WTC11 (cell line): ENCODE measurements around the gene HHAT. TPM values are rescaled to one million over a fixed set of nuclear protein-coding genes. Genes with fewer than 3 reads are reported as not detected.

Experiments
- ATAC-seq: fragments of 200-7000 bp; cut with Tn5 transposase; 2 replicates; pipeline ENCODE4 v1.10.0; 2021; ENCODE audit warnings: mild to moderate bottlenecking, moderate library complexity
- CTCF ChIA-PET: fragments of 300-600 bp; sonication (Branson Sonifier 250); formaldehyde crosslinking; loops from one replicate; lab custom pipeline; 2021; ENCODE audit warnings: antibody characterized with exemption; lab: Charles Lee
- POLR2A ChIA-PET: fragments of 350-600 bp; sonication (Branson Sonifier 250); formaldehyde crosslinking; loops from one replicate; lab custom pipeline; 2021; ENCODE audit warnings: antibody characterized with exemption; lab: Charles Lee
- DNase-seq: peaks from one replicate; pipeline ENCODE4 v3.0.0; 2021; ENCODE audit warnings: low spot score
- H3K27ac Mint-ChIP-seq: 2 replicates; pipeline ENCODE4 v1.8.0; 2021; ENCODE audit warnings: mixed read lengths
- H3K27me3 Mint-ChIP-seq: 2 replicates; pipeline ENCODE4 v1.8.0; 2021; ENCODE audit warnings: low read depth, mild to moderate bottlenecking, moderate library complexity, mixed read lengths
- H3K36me3 Mint-ChIP-seq: 2 replicates; pipeline ENCODE4 v1.8.0; 2021; ENCODE audit warnings: mixed read lengths
- H3K4me1 Mint-ChIP-seq: 2 replicates; pipeline ENCODE4 v1.8.0; 2022; ENCODE audit warnings: mixed read lengths
- H3K4me3 Mint-ChIP-seq: 2 replicates; pipeline ENCODE4 v1.8.0; 2021; ENCODE audit warnings: mild to moderate bottlenecking, moderate library complexity, mixed read lengths
- H3K9me3 Mint-ChIP-seq: 2 replicates; pipeline ENCODE4 v1.8.0; 2021; ENCODE audit warnings: mixed read lengths
- ATF3 ChIP-seq: sonication (generic); formaldehyde crosslinking; conservative IDR thresholded peaks from 2 replicates; pipeline ENCODE4 v1.8.1; 2022; ENCODE audit warnings: mild to moderate bottlenecking, missing genetic modification reagents
- CDX4 ChIP-seq: fragments of 250-450 bp; sonication (Bioruptor Pico); IDR thresholded peaks from 2 replicates; pipeline ENCODE4 v1.9.0; 2021; ENCODE audit warnings: moderate library complexity, mild to moderate bottlenecking, inconsistent platforms, borderline replicate concordance
- CREM ChIP-seq: sonication (generic); formaldehyde crosslinking; IDR thresholded peaks from 2 replicates; pipeline ENCODE4 v1.8.1; 2022; ENCODE audit warnings: mild to moderate bottlenecking, missing genetic modification reagents, moderate library complexity
- ESRRA ChIP-seq: sonication (generic); formaldehyde crosslinking; IDR thresholded peaks from 2 replicates; pipeline ENCODE4 v1.8.1; 2022; ENCODE audit warnings: mild to moderate bottlenecking, missing genetic modification reagents, borderline replicate concordance
- FOXP4 ChIP-seq: sonication (generic); formaldehyde crosslinking; IDR thresholded peaks from 2 replicates; pipeline ENCODE4 v1.8.0; 2022; ENCODE audit warnings: mild to moderate bottlenecking, missing genetic modification reagents
- HMGA2 ChIP-seq: fragments of 250-450 bp; sonication (Bioruptor Pico); IDR thresholded peaks from 2 replicates; pipeline ENCODE4 v1.4.0; 2021; ENCODE audit warnings: mild to moderate bottlenecking, moderate library complexity
- JAZF1 ChIP-seq: fragments of 250-450 bp; sonication (Bioruptor Pico); IDR thresholded peaks from 2 replicates; pipeline ENCODE4 v1.9.0; 2021; ENCODE audit warnings: moderate library complexity, mild to moderate bottlenecking, inconsistent platforms
- JUN ChIP-seq: sonication (generic); formaldehyde crosslinking; IDR thresholded peaks from 2 replicates; pipeline ENCODE4 v1.8.0; 2023; ENCODE audit warnings: mild to moderate bottlenecking, missing genetic modification reagents
- MXD4 ChIP-seq: fragments of 250-450 bp; sonication (Bioruptor Pico); IDR thresholded peaks from 2 replicates; pipeline ENCODE4 v1.8.0; 2021; ENCODE audit warnings: mild to moderate bottlenecking, moderate library complexity, borderline replicate concordance
- MYBL2 ChIP-seq: sonication (generic); formaldehyde crosslinking; IDR thresholded peaks from 2 replicates; pipeline ENCODE4 v1.8.1; 2023; ENCODE audit warnings: mild to moderate bottlenecking, moderate library complexity, missing genetic modification reagents
- NR1H2 ChIP-seq: sonication (generic); formaldehyde crosslinking; IDR thresholded peaks from 2 replicates; pipeline ENCODE4 v1.9.0; 2021; ENCODE audit warnings: mild to moderate bottlenecking, moderate library complexity, missing genetic modification reagents
- SMAD3 ChIP-seq: sonication (generic); formaldehyde crosslinking; IDR thresholded peaks from 2 replicates; pipeline ENCODE4 v1.8.0; 2022; ENCODE audit warnings: missing genetic modification reagents, mild to moderate bottlenecking, borderline replicate concordance
- SOX15 ChIP-seq: fragments of 250-450 bp; sonication (Bioruptor Pico); IDR thresholded peaks from 2 replicates; pipeline ENCODE4 v1.9.0; 2021; ENCODE audit warnings: mild to moderate bottlenecking
- STAT6 ChIP-seq: sonication (generic); formaldehyde crosslinking; conservative IDR thresholded peaks from 2 replicates; pipeline ENCODE4 v1.8.1; 2023; ENCODE audit warnings: mild to moderate bottlenecking, low read depth, missing genetic modification reagents, moderate library complexity
- TCF7 ChIP-seq: sonication (generic); formaldehyde crosslinking; IDR thresholded peaks from 2 replicates; pipeline ENCODE4 v1.8.0; 2022; ENCODE audit warnings: mild to moderate bottlenecking, low read depth, missing genetic modification reagents, moderate library complexity
- TEAD4 ChIP-seq: sonication (generic); formaldehyde crosslinking; IDR thresholded peaks from 2 replicates; pipeline ENCODE4 v1.8.0; 2022; ENCODE audit warnings: mild to moderate bottlenecking, missing genetic modification reagents
- ZNF512 ChIP-seq: sonication (generic); formaldehyde crosslinking; IDR thresholded peaks from 2 replicates; pipeline ENCODE4 v1.8.1; 2022; ENCODE audit warnings: missing genetic modification reagents, borderline replicate concordance
- total RNA-seq: library from RNA; stranded (reverse); gene quantifications from 3 replicates; pipeline ENCODE4 v1.2.3, GENCODE V29; 2021
- TF ChIP-seq, protein P1 (sequence below): sonication (generic); formaldehyde crosslinking; IDR thresholded peaks from 2 replicates; pipeline ENCODE4 v1.8.1; 2022; ENCODE audit warnings: mild to moderate bottlenecking, moderate library complexity, missing genetic modification reagents
- TF ChIP-seq, protein P2 (sequence below): sonication (generic); formaldehyde crosslinking; IDR thresholded peaks from 2 replicates; pipeline ENCODE4 v1.8.0; 2022; ENCODE audit warnings: mild to moderate bottlenecking, missing genetic modification reagents
- TF ChIP-seq, protein P3 (sequence below): sonication (generic); formaldehyde crosslinking; IDR thresholded peaks from 2 replicates; pipeline ENCODE4 v1.8.1; 2023; ENCODE audit warnings: mild to moderate bottlenecking, missing genetic modification reagents

HHAT gene
- total RNA-seq, 1 experiment from 2014 or later = 0.39 TPM

GRCh38 chr1:210588357-210588756, 259.7 kb downstream of the HHAT start:
- TF ChIP-seq, protein P1, sequence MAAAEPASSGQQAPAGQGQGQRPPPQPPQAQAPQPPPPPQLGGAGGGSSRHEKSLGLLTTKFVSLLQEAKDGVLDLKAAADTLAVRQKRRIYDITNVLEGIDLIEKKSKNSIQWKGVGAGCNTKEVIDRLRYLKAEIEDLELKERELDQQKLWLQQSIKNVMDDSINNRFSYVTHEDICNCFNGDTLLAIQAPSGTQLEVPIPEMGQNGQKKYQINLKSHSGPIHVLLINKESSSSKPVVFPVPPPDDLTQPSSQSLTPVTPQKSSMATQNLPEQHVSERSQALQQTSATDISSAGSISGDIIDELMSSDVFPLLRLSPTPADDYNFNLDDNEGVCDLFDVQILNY (CRISPR knock-in tag) = no peak
- no peak for TF ChIP-seq SMAD3 (CRISPR knock-in tag)
- TF ChIP-seq JAZF1 (CRISPR knock-in tag) = no peak
- TF ChIP-seq, protein P2, sequence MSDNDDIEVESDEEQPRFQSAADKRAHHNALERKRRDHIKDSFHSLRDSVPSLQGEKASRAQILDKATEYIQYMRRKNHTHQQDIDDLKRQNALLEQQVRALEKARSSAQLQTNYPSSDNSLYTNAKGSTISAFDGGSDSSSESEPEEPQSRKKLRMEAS (CRISPR knock-in tag) = no peak
- no peak for TF ChIP-seq MYBL2 (CRISPR knock-in tag)
- TF ChIP-seq CREM (CRISPR knock-in tag) = no peak
- TF ChIP-seq, protein P3, sequence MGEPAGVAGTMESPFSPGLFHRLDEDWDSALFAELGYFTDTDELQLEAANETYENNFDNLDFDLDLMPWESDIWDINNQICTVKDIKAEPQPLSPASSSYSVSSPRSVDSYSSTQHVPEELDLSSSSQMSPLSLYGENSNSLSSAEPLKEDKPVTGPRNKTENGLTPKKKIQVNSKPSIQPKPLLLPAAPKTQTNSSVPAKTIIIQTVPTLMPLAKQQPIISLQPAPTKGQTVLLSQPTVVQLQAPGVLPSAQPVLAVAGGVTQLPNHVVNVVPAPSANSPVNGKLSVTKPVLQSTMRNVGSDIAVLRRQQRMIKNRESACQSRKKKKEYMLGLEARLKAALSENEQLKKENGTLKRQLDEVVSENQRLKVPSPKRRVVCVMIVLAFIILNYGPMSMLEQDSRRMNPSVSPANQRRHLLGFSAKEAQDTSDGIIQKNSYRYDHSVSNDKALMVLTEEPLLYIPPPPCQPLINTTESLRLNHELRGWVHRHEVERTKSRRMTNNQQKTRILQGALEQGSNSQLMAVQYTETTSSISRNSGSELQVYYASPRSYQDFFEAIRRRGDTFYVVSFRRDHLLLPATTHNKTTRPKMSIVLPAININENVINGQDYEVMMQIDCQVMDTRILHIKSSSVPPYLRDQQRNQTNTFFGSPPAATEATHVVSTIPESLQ (CRISPR knock-in tag) = no peak
- TF ChIP-seq JUN (CRISPR knock-in tag) = no peak
- TF ChIP-seq ESRRA = no peak
- TF ChIP-seq FOXP4 = no peak
- ChIA-PET POLR2A (no interaction called here), CTCF (no interaction called here)
- H3K27me3 Mint-ChIP-seq = no peaks in the 10 kb centered on the region; the same call in 1 of the 2 replicates
- peaks cover 4% of the 10 kb centered on the region; the same call in 1 of the 2 replicates for H3K36me3 Mint-ChIP-seq
- H3K4me1 Mint-ChIP-seq = no peaks in the 10 kb centered on the region
- H3K4me3 Mint-ChIP-seq = no peak overlapping the region
- H3K27ac Mint-ChIP-seq = no peak overlapping the region
- DNase-seq (no peak), ATAC-seq (no peak)
- H3K9me3 Mint-ChIP-seq = peaks cover 29% of the 10 kb centered on the region

DNA sequence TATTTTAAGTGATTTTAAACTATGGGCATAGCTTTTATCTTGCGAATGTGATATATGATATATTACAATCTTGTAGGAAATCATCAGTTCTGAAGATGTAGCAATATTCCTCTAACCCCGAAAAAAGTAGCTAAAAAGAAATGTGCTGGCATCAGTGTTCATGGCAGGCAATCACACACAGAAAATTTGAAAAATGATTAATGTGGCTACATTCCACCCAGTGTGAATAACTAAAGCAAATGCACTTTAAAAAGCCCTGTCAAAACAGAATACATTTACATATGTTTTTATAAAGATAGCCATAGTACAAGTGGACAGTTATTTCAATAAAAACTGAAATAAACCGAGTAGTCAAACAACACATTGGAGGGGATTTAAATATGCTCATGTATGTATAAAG, 260.2 kb downstream of the HHAT start:
- CTCF ChIA-PET = no interaction called here
- DNase-seq (no peak), ATAC-seq (no peak)
- Mint-ChIP-seq H3K27ac (no peak overlapping the region), H3K4me3 (no peak overlapping the region), H3K36me3 (peaks cover 4% of the 10 kb centered on the region; the same call in 1 of the 2 replicates), H3K4me1 (no peaks in the 10 kb centered on the region), H3K9me3 (peaks cover 29% of the 10 kb centered on the region), H3K27me3 (no peaks in the 10 kb centered on the region; the same call in 1 of the 2 replicates)
- TF ChIP-seq TEAD4 (CRISPR knock-in tag) = no peak
- no peak for TF ChIP-seq STAT6 (CRISPR knock-in tag)
- POLR2A ChIA-PET = no interaction called here

GRCh38 chr1:210591214-210591613, 262.5 kb downstream of the HHAT start:
- H3K9me3 Mint-ChIP-seq = peaks cover 30% of the 10 kb centered on the region
- TF ChIP-seq ATF3 (CRISPR knock-in tag) = no peak
- no peak for TF ChIP-seq NR1H2
- no peak for TF ChIP-seq CDX4 (CRISPR knock-in tag)
- no peak for TF ChIP-seq TCF7 (CRISPR knock-in tag)
- no peak for TF ChIP-seq HMGA2 (CRISPR knock-in tag)
- TF ChIP-seq MXD4 (CRISPR knock-in tag) = no peak
- TF ChIP-seq SOX15 (CRISPR knock-in tag) = no peak
- no peak for TF ChIP-seq ZNF512 (CRISPR knock-in tag)

More at GRCh38 chr1:210591214-210591613, 262.5 kb downstream of the HHAT start:
- Mint-ChIP-seq H3K4me1 (no peaks in the 10 kb centered on the region), H3K4me3 (no peak overlapping the region), H3K36me3 (peaks cover 4% of the 10 kb centered on the region; the same call in 1 of the 2 replicates), H3K27me3 (no peaks in the 10 kb centered on the region; the same call in 1 of the 2 replicates), H3K27ac (no peak overlapping the region)
- ChIA-PET CTCF (no interaction called here), POLR2A (no interaction called here)
- DNase-seq (no peak), ATAC-seq (no peak)
